ENCODE results near the gene PROB1. TPM values are rescaled to one million over a fixed set of nuclear protein-coding genes. Genes with fewer than 3 reads are reported as not detected.
A peak's percentile ranks its signal among the peaks of the same experiment; 100 is the strongest.

PROB1 gene
- total RNA-seq, 4 donors from 2014 or later = 0.25 to 0.47 (median 0.33) TPM

DNA sequence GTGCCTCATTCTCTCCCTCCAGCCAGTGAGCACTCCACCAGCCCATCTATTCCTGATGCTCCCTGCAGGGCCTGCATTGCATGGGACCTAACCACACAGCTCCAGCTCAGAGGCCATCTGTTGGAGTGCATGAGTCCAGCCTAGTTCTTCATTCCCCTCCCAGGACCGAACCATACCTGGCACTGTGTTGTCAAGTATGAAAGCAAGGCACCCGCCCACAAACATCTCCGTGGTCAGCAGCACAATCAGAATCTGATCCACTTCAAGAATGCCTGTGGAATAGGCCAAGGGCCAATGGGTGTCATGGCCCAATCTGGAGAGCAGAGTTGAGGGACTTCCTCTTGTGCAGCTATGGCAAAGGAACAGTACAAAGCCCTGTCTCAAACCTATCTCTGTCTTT lies 17.7 kb downstream of the PROB1 start:
- peak in 1 of 2 donors; percentile 58 for DNase-seq (ENCODE audit: low spot score in 2 of 2)
- intact Hi-C loops (cut with DNase I; ENCODE audit: low total_unique reads) = no loop called here
- no peak for TF ChIP-seq POLR2A (IDR thresholded peaks at IDR 0.05)
- no peak for TF ChIP-seq CTCF (IDR thresholded peaks at IDR 0.05)
- 79 to 89% methylated on average over 3 of the region's 3 CpGs for WGBS, 2 donors
- no peak overlapping the region for H3K4me3 ChIP-seq (ENCODE audit: low read depth, poor library complexity, severe bottlenecking)

GRCh38 chr5:139376364-139376763 lies 18.5 kb downstream of the PROB1 start:
- intact Hi-C loops (cut with DNase I; ENCODE audit: low total_unique reads) = no loop called here
- H3K4me3 ChIP-seq (ENCODE audit: low read depth, poor library complexity, severe bottlenecking) = no peak overlapping the region
- WGBS, 2 donors = 87 to 88% methylated on average over 7 of the region's 7 CpGs
- TF ChIP-seq CTCF (IDR thresholded peaks at IDR 0.05) = no peak
- no peak for TF ChIP-seq POLR2A (IDR thresholded peaks at IDR 0.05)
- DNase-seq (ENCODE audit: low spot score in 2 of 2) = no peak

GRCh38 chr5:139374909-139375308 lies 20.0 kb downstream of the PROB1 start:
- 77 to 94% methylated on average over 2 of the region's 2 CpGs for WGBS, 2 donors
- DNase-seq (ENCODE audit: low spot score in 2 of 2) = peak in 1 of 2 donors; percentile 77
- TF ChIP-seq POLR2A (IDR thresholded peaks at IDR 0.05) (no peak), CTCF (IDR thresholded peaks at IDR 0.05) (no peak)
- H3K4me3 ChIP-seq (ENCODE audit: low read depth, poor library complexity, severe bottlenecking) = no peak overlapping the region
- intact Hi-C loops (cut with DNase I; ENCODE audit: low total_unique reads) = no loop called here

- TF ChIP-seq CTCF (IDR thresholded peaks at IDR 0.05) = no peak
- no peak for TF ChIP-seq POLR2A (IDR thresholded peaks at IDR 0.05)
- peak in 1 of 2 donors; percentile 56 for DNase-seq (ENCODE audit: low spot score in 2 of 2)
- no peak overlapping the region for H3K4me3 ChIP-seq (ENCODE audit: low read depth, poor library complexity, severe bottlenecking)
- WGBS, 2 donors = 78 to 79% methylated on average over 7 of the region's 7 CpGs
- intact Hi-C loops (cut with DNase I; ENCODE audit: low total_unique reads) = no loop called here
These were observed 23.1 kb downstream of the PROB1 start for GRCh38 chr5:139371482-139372435.

DNA sequence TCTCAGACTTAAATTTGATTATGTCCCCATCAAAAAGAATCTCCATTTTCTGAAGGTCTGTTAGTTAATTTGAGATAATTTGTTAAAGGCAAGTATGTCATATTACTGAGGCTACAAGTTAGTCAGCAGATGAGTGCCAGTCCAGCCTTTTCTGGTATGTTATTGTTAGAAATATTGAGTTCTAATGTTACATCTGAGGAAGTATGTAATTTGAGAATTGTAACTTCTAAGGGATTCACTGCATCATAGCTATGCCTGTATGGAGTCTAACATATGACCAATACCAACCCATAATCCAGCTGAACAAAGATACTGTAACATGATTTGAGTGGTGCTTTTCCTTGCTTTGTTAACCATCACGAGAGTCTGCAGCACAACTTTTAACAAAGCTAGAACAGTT lies 25.7 kb downstream of the PROB1 start:
- intact Hi-C loops (cut with DNase I; ENCODE audit: low total_unique reads) = no loop called here
- DNase-seq (ENCODE audit: low spot score in 2 of 2) = no peak
- WGBS, 2 donors = 79 to 81% methylated on average over 1 of the region's 1 CpG
- H3K4me3 ChIP-seq (ENCODE audit: low read depth, poor library complexity, severe bottlenecking) = no peak overlapping the region
- TF ChIP-seq CTCF (IDR thresholded peaks at IDR 0.05) (no peak), POLR2A (IDR thresholded peaks at IDR 0.05) (no peak)

Data from lower leg skin (tissue), 4 donors.